GM19397 (cell line): ENCODE measurements around the gene RAPGEF2.

Experiments
- ATAC-seq: cut with Tn5 transposase; IDR thresholded peaks from one replicate; pipeline ENCODE4 v1.9.1; 2021; ENCODE audit warnings: mild to moderate bottlenecking, moderate library complexity; ENCODE audit not compliant: unreplicated experiment

RAPGEF2 gene

DNA sequence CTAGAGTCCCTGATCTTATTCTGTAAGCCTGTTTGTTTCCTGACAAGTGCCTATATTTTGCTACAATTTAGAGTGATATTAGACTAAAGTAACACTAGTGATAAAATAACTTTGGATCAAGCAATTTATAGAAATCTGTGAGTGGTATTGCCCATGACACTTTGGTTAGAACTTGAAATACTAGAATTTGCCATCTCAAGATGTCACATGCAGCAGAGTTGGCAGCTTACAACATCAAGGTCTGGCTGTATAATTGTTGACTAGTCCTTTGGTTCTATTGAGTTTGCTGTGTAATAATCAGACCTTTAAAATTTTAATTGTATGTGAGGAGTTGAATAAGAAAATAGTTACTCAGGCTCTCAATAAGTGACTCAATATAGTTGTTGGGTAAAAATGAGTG is 167.1 kb downstream of the RAPGEF2 start:
- no peak for ATAC-seq

DNA sequence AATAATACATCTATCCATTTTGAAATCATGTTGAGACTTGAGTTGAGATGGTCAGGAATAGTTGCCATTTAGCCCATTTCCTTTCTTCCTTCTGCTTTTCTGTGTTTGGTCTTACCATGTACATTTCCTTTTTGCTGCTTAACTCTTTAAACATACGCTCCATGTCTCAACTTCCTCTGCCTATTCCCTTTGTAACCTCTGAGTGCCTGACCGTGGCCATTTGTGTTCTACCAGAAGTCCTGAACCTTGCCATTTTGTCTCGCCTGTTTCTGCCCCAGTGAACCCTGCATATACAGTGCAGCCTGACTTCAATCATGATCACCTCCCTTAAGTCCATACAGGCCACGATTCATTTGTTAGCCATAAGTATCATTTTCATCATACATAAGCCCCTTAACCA is 169.0 kb downstream of the RAPGEF2 start:
- ATAC-seq, result no peak

DNA sequence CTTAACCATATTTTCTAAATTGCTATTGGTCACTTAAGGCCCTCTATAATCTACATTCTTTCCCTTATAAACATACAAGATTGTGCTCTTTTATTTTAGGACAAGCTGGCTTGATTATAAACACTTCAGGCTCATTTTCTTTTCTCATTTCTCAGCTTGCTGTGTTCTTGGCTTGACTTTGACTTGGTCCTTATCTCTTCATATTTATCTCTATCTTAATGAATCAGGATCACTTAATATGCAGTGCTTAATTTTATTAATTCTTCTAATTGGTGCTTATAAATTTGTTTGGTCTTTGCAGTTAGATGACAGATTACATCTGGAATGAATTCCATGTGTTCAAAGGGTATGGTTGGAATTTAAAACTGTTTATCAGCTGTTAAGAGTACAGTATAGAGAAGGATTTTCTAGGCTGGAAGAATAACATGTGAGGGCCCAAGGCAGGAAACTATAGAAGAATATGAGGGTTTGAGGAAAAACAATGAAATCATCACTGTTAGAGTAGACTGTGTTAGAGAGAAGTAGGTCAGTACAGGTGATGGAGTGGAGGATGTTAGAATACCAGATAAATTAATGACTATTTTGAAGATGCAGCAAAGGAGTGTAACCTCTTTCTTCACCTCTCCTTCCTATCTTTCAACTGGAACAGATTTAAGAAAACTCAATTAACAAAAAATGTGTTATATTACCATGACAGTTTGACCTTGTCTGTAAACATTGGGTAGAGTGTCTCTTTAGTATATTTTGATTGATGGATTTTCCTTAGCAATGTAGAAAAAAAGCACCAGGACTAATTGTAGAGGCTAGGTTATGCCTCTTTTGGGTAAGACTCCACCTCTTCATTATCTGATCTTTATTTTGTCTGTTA is 169.6 kb downstream of the RAPGEF2 start:
- no peak for ATAC-seq

DNA sequence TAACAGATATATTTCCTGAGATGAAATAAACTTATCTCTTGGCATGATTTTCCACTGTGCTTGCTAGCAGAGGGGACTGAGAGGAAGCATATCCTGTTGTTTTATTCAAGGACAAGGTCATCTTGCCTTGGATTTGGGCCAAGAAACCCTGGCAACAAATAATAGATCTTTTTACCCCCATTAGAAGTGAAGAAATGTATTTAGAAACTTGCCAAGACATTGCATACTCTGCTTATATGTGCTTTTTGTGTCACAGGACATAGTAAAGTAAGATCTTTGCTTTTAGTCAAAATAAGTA is 170.2 kb downstream of the RAPGEF2 start:
- ATAC-seq, result no peak

DNA sequence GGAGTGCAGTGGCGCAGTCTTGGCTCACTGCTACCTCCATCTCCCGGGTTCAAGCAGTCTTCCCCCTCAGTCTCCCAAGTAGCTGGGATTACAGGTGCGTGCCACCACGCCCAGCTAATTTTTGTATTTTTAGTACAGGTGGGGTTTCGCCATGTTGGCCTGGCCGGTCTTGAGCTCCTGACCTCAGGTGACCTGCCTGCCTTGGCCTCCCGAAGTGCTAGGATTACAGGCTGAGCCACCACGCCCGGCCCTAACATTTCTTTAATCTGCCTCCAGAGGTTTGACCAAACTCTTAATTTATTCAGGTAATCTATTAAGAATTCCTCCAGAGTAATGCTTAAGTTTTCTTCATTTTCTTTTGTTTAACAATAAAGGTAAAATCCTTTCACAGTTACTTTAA is 171.0 kb downstream of the RAPGEF2 start:
- ATAC-seq, result no peak

DNA sequence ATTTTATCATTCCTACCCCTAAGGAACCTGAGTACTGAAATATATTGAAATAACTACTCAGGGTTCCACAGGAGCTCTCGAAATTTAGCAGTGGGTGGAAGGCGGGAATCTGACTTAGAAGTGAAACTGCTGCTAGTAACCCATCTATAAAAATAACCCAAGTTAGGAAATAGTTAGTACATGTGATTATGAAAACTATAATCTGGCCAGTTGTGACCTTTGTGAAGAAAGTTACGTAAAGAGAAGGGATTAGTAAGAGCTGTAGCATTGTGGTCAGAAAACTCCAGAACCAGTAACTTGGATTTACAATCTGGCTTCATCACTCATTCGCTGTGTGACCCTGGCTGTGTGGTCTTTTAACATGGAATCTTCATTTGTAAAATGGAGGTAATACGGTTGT is 175.5 kb downstream of the RAPGEF2 start:
- no peak for ATAC-seq

DNA sequence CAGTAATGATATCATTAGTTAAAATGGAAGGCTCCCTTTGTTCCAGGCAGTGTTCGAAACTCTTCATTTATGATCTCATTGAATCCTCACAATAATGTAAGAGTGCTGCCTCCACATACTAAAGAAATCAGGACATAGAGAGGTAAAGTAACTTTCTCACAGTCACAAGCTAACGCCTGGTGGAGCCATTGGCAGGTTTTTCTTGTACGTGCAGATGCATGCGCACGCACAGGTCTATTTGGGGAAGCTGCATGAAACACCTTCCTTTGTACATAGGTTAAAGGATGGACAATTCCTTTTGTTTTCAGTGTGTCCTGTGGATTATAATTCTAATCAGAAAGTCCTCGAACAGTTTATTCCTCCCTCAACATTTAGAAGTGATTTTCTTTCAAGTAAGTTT is 176.2 kb downstream of the RAPGEF2 start:
- ATAC-seq, result no peak

DNA sequence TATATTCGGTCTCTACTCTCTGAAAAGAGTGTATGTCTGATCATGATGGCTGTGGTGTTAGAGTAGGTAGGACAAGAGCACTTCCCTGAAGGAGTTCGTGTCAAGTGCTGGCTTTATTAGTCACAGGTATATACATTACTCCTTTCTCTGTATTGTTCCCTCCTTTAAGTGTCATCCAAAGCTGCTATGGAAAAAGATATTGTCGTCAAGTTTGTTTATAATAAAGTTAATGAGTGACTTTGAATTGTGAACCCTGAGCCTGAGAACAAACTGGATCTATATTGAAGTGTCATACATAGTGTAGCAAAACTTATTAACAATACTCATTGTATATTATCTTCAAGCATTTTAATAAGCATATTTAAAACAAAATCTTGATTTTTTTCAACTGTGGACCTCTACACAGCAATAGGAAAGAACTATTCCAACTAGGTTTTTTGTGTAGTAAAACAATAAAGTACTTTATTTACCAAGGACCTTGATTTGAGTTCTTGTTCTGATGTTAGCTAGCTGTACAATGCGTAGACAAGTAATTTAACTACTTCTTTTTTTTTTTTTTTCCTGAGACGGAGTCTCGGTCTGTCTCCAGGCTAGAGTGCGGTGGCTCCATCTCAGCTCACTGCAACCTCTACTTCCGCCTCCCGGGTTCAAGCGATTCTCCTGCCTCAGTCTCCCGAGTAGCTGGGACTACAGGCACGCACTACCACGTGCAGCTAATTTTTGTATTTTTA is 177.7 kb downstream of the RAPGEF2 start:
- no peak for ATAC-seq

DNA sequence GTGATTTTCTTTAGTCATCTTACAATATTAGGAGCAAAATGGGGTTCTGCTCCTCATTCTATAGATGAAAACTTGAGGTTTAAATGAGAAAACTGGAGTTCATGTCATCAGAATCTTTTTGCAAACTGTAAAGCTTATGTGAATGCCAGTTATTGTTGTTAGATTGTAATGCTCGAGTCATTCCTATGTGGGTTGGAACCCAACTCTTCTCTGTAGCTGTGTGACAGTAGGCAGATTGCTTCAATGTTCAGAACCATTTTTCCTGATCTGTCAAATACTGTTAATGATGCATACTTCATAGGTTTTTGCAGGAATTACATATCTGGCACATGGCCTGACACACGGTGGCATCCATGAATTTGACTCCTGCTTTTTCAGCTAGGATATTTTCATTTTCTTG is 178.9 kb downstream of the RAPGEF2 start:
- ATAC-seq, result no peak

DNA sequence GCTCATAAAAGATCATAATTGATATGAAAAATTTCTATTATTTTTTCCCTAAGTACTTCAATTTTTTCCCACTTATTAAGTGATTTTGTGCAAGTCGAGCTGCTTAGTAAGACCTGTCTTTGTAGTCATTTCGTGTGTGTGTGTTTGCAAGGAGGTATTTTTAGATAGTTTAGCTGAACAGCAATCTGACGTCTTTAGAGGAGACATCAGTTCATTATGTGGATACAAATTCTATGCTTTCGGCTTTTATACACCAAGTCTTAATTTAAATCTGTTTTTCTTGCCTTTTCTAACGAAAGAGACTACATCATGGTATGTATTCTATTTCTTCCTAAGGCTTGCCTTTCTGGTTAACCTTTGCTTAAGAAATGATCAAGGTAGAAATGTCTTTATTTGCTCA is 179.4 kb downstream of the RAPGEF2 start:
- ATAC-seq, result no peak

DNA sequence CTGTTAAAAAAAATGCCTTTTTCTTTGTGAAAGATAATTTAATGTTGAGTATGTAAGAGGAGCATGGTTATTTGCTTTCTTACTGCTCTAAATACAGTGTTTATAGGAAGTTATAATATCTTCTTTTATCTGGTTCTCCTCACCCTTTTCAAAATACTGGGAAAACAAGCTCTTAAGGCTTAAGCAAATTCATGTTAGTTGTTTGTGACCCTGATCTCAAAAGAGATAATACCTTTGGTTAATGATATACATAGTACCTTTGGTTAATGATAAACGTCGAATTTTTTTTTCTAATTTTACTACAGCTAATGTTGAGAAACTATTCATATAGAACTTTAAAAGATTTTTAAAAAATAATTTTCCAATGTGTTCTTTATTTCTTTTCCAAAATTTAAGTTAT is 180.1 kb downstream of the RAPGEF2 start:
- ATAC-seq, result no peak

DNA sequence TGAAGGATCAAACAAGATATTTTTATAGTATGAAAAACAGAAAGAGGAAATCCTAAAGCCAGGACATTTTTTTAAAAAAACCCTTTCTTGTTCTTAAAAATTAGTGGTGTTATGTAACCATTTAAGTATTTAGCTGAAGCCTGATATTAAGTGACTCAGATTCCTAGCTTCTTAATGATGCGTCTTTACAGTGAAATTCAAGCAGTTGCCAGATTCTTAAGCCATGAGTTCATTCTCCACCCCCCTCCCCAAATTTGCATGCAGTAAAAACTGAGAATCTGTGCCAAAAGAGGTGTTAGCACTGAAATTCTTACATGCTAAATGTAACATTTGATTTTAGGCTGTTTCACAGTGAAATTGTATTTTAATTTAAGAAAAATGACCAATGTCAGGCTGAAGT is 180.8 kb downstream of the RAPGEF2 start:
- no peak for ATAC-seq

DNA sequence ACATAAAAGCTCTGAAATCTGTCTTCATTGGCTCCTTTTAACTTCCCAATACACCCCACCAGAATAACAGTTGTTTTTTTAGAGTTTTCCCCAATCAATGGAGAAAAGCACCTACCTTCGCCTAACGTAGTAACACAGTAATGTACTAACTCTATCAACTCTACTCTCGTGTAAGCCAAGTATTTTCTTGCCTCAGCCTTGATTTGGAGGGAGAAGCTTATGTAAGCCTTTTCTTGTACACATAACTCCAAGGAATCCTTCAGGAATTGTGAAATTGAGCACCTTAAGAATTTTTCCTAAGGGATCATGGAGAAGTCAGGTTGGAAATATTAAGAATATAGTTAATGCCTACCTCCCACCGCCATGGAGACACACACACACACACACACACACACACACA is 181.2 kb downstream of the RAPGEF2 start:
- no peak for ATAC-seq

DNA sequence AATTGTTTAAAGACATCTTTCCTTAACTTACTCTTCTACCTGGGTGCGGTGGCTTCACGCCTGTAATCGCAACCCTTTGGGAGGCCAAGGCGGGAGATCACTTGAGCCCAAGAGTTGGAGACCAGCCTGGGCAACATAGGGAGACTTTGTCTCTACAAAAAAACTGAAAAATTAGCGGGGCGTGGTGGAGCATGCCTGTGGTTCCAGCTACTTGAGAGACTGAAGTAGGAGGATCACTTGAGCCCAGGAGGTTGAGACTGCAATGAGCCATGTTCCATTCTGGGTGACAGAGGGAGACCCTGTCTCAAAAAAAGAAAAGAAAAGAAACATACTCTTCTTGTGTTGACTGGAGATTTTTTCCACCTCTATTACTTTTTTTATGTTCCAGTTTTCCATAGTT is 181.9 kb downstream of the RAPGEF2 start:
- no peak for ATAC-seq

DNA sequence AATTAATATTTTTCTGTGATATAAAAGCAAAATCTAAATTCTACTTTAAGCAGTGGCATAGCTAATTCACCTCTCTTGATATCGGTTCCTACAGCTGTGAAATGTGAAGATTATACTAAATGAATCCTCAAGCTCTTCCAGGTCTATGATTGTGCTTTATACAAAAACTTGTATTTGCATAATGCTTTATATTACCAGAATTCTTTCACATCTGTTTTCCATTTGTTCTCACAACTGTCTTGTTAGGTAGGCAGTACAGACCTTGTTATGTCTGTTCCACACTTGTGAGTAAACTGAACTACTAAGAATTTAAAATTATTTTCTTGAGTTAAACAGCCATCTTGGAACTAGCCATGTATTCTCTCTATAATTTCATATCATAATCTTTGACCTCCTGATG is 184.9 kb downstream of the RAPGEF2 start:
- no peak for ATAC-seq

DNA sequence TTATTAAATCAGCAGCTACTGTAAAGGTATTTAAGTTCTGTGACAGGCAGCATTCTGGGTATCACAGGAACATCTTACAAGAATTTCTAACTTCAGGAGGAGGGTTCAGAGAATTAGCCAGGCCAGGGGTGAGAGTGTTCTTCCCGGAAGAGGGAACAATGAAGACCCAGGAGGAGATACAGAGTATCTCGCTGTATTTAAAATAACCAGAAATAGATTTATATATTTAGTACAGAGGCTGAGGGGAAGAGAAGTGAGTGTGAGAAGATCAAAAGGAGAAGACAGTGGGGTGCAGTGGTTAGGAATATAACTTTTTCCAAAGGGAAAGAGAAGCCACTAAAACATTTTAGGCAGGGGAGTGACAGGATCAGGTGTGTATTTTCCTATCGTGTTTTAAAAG is 186.8 kb downstream of the RAPGEF2 start:
- ATAC-seq, result no peak

DNA sequence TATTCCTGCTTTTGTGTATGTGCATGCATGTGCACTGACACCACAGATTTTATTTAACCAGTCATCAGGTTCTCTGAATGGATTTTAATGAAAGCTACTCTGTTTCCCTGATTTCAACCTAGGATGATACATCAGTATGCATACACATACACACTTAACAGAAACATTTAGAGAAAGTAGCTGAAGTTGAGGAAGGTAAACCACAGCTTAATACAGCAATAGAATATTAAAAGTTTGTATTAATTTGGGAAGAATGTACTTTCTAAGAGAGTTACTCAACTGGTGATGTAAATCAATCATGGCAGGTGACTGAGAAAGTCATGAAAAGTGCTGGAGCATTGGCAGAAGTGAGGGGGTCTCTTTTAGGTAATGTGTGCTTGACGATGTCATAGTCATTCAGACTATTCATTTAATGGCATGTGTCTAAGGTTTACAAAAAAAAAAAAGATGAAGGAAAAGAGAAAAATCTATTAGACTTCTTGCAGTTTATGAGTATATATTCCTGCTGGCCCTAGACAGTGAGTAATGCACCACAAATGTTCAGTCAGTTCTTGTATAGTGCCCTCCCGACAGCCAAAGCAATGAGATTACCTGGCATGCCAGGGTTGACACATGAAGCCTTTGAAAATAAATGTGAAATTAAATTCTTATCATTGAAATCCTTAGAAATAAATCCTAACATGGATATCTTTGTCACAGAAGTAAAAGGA is 187.6 kb downstream of the RAPGEF2 start:
- ATAC-seq, result no peak

DNA sequence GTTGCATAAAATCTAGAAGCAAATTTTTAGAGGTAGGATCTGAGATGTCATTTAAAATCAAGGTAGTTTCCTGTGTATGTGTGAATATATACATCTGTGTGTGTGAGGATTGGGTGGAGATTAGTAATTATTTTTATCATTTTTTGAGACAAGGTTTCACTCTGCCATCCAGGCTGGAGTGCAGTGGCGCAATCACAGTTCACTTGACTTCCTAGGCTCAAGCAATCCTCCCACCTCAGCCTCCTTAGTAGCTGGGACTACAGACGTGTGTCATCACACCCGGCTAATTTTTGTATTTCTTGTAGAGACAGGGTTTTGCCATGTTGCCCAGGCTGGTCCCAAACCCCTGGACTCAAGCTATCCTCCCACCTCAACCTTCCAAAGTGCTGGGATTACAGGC is 188.3 kb downstream of the RAPGEF2 start:
- ATAC-seq, result no peak

DNA sequence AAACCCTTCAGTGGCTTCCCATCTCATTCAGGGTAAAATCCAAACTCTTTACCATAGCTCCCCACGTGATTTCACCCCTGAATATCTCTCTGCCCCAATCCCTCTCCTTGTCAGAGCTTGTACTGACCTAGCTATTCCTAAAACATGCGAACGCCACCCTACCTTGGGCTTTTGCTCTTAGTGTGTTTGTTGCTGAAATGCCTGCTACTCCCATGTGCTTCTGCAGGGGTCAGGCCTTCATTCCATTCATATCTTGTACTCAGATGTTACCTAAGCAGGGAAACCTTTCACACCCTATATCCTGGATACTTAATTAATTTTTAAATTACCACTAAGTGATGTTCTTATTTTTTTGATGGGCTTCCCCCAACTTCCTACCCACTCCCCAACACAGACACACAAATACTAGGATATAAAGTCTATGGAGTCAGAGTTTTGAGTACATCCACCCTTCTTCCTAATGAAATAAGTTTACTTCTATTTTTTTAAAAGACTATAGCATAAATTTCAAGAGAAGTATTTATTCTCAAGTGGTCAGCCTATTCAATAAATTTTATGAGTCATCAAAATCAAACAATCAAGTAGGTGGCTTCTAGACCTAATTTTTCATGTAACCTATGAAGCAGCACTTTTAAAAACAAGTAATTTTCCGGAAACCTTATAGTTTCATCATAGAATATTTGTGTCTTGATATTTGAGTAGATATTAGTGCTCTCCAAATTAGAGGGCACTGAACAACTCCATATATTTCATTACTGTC is 189.4 kb downstream of the RAPGEF2 start:
- ATAC-seq, result no peak

DNA sequence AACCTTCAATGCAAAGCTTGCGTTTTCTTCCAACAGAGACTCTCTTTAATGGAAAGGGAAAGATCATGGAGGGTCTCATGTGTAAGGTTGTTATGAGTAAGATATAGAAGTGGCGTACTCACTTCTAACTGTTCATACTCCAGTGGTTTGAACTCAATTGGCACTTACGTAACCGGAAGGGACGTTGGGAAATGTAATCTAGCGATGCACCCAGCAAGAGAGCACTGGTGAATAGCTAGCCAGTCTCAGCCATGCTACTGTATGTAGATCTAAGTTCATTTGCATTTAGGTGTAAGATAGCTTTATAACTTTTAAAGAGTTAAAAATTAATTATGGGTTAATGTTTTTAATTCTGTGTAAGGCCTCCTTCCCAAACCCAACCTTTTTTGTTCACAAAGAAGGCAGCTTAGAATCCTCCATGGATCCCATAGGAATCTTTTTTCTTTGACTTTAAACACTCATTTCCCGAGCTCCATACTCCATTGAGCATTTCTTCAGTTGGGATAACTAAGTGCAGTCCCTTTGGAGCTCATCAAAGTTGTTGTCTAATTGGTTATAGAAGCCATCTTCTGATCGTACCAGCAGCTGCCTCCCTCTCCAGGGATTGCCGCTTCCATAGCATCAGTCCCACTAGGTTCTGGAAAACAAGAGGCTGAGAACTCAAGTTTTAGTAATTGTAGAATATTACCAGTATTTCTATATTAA is 191.1 kb downstream of the RAPGEF2 start:
- no peak for ATAC-seq

DNA sequence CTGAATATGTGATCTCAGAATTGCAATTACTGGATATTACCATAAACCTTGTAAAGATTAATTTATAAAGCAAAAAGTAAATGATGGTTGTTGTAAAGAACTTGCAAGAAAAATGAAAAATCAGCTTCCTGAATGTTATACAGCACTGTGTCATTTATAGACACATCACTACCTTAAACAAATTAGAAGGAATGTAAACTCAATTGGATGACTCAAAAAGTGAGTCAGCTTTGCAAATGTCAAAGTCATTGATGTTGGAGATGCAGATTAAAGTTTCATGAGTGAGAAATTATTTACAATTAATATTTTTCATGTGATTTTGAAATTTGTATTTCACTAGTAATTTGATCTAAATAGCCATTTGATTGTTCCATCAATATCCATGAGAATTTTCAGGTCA is 193.2 kb downstream of the RAPGEF2 start:
- ATAC-seq, result no peak
